OCI-LY3 (cell line): Measurements from ENCODE around the gene ICAM3.

Experiments used
- H2AFZ ChIP-seq: fragments of 200-600, 300-600 bp; shearing (Covaris generic); 2 replicates; pipeline ENCODE4 v1.6.0; 2014; ENCODE audit warnings: antibody characterized with exemption, low read depth, low read length
- H3K27ac ChIP-seq: fragments of 200-600, 300-600 bp; sonication (generic); 2 replicates; pipeline ENCODE4 v1.5.1; 2014; ENCODE audit warnings: mild to moderate bottlenecking, low read length, moderate library complexity, mixed read lengths
- H3K27me3 ChIP-seq: fragments of 200-600, 300-600 bp; sonication (generic); 2 replicates; pipeline ENCODE4 v1.6.1; 2014; ENCODE audit warnings: low read depth, low read length, mixed read lengths
- H3K36me3 ChIP-seq: fragments of 200-600, 300-600 bp; sonication (generic); replicated peaks from 2 replicates; pipeline ENCODE3; 2014; ENCODE audit warnings: low read depth, low read length, mixed read lengths
- H3K4me1 ChIP-seq: fragments of 300-600, 200-600 bp; sonication (generic); 2 replicates; pipeline ENCODE4 v1.6.1; 2014; ENCODE audit warnings: low read length, mixed read lengths
- H3K4me2 ChIP-seq: fragments of 200-600, 300-600 bp; sonication (generic); 2 replicates; pipeline ENCODE4 v1.6.1; 2014; ENCODE audit warnings: low read length, mixed read lengths
- H3K4me3 ChIP-seq: fragments of 300-600, 200-600 bp; sonication (generic); 2 replicates; pipeline ENCODE4 v1.5.1; 2014; ENCODE audit warnings: antibody characterized with exemption, mild to moderate bottlenecking, low read length, moderate library complexity
- H3K79me2 ChIP-seq: fragments of 300-600, 200-600 bp; shearing (Covaris generic); 2 replicates; pipeline ENCODE4 v1.6.1; 2014; ENCODE audit warnings: mild to moderate bottlenecking, low read length, mixed read lengths
- H3K9ac ChIP-seq: fragments of 300-600, 200-600 bp; shearing (Covaris generic); 2 replicates; pipeline ENCODE4 v1.6.0; 2014; ENCODE audit warnings: mild to moderate bottlenecking, low read length, moderate library complexity
- H3K9me3 ChIP-seq: fragments of 200-600, 300-600 bp; shearing (Covaris generic); 2 replicates; pipeline ENCODE4 v1.6.1; 2014; ENCODE audit warnings: low read length, mixed read lengths; ENCODE audit not compliant: insufficient read depth
- H4K20me1 ChIP-seq: fragments of 200-600, 300-600 bp; sonication (generic); 2 replicates; pipeline ENCODE4 v1.6.1; 2016; ENCODE audit warnings: low read length, mixed read lengths; ENCODE audit not compliant: insufficient read depth
- EZH2phosphoT487 ChIP-seq: fragments of 200-600 bp; shearing (Covaris generic); IDR thresholded peaks from 2 replicates; pipeline ENCODE4 v1.6.1; 2018; ENCODE audit warnings: antibody characterized with exemption, mixed run types, low read depth
- TF ChIP-seq, protein P1 (sequence below): fragments of 200-600, 300-600 bp; sonication (generic); IDR thresholded peaks from 2 replicates; pipeline ENCODE4 v1.5.1; 2014; ENCODE audit warnings: antibody characterized with exemption, low read length, low read depth

Gene ICAM3

DNA sequence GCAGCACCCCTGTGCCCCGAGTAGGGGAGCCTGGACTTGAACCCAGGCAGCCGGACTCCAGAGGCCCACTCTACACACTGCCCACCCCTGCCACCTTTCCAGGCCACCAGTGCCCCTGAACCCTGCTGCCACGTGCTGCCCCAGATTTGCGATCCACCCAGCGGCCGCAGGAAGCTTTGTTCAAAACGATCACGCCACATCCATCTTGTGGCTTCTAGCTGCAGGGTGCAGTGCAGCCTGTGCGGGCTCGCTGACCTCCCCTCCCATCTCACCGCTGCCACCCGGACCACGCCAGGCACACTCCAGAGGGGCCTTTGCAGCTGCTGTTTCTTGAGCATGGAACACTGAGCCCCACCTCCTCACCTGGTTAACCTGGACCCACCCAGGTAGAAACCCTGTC lies 9.9 kb downstream of the ICAM3 start:
- TF ChIP-seq, protein P1, sequence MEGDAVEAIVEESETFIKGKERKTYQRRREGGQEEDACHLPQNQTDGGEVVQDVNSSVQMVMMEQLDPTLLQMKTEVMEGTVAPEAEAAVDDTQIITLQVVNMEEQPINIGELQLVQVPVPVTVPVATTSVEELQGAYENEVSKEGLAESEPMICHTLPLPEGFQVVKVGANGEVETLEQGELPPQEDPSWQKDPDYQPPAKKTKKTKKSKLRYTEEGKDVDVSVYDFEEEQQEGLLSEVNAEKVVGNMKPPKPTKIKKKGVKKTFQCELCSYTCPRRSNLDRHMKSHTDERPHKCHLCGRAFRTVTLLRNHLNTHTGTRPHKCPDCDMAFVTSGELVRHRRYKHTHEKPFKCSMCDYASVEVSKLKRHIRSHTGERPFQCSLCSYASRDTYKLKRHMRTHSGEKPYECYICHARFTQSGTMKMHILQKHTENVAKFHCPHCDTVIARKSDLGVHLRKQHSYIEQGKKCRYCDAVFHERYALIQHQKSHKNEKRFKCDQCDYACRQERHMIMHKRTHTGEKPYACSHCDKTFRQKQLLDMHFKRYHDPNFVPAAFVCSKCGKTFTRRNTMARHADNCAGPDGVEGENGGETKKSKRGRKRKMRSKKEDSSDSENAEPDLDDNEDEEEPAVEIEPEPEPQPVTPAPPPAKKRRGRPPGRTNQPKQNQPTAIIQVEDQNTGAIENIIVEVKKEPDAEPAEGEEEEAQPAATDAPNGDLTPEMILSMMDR = no peak
- no peak for TF ChIP-seq EZH2phosphoT487
- peaks cover 19% of the 10 kb centered on the region for H4K20me1 ChIP-seq
- no peak overlapping the region for H3K9ac ChIP-seq
- H2AFZ ChIP-seq = no peak overlapping the region
- no peak overlapping the region for H3K27ac ChIP-seq
- no peaks in the 10 kb centered on the region for H3K27me3 ChIP-seq
- H3K4me1 ChIP-seq = peaks cover 15% of the 10 kb centered on the region
- peaks cover 55% of the 10 kb centered on the region for H3K36me3 ChIP-seq
- H3K4me3 ChIP-seq = no peak overlapping the region
- H3K4me2 ChIP-seq = no peak overlapping the region
- H3K9me3 ChIP-seq = no peaks in the 10 kb centered on the region
- peaks cover 69% of the 10 kb centered on the region for H3K79me2 ChIP-seq

GRCh38 chr19:10328558-10329429 lies 10.6 kb downstream of the ICAM3 start:
- H3K9me3 ChIP-seq = no peaks in the 10 kb centered on the region
- no peak for TF ChIP-seq EZH2phosphoT487
- peaks cover 63% of the 10 kb centered on the region for H3K79me2 ChIP-seq
- H3K4me3 ChIP-seq = no peak overlapping the region
- H3K27me3 ChIP-seq = no peaks in the 10 kb centered on the region
- H2AFZ ChIP-seq = no peak overlapping the region
- H3K4me2 ChIP-seq = no peak overlapping the region
- peaks cover 54% of the 10 kb centered on the region for H3K36me3 ChIP-seq
- no peak overlapping the region for H3K9ac ChIP-seq
- no peak overlapping the region for H3K27ac ChIP-seq
- H4K20me1 ChIP-seq = peaks cover 19% of the 10 kb centered on the region
- H3K4me1 ChIP-seq = peaks cover 8% of the 10 kb centered on the region

DNA sequence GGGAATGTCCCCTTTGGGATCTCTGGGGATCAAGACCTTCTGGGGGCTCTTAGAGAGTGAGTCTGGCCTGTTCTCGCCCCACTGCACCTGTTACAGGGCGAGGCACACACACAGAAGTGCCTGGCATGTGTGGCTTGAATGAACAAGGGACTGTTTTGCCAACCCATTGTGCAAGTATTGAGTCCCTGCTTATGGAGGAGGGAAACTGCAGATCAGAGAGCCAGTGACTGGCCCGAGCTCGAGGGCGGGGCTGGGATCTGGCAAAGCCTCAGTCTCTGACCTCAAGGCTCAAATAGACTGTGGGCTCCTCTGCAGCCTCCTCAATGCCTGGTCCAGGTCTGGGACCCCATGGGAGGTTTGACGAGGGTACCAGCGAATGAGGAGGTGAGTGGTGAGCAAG lies 11.6 kb downstream of the ICAM3 start:
- no peak overlapping the region for H3K27ac ChIP-seq
- peaks cover 18% of the 10 kb centered on the region for H4K20me1 ChIP-seq
- H3K4me1 ChIP-seq = peaks cover 8% of the 10 kb centered on the region
- H3K36me3 ChIP-seq = peaks cover 60% of the 10 kb centered on the region
- TF ChIP-seq, protein P1 = no peak
- no peak for TF ChIP-seq EZH2phosphoT487
- no peaks in the 10 kb centered on the region for H3K9me3 ChIP-seq
- no peak overlapping the region for H3K9ac ChIP-seq
- no peak overlapping the region for H2AFZ ChIP-seq
- H3K27me3 ChIP-seq = no peaks in the 10 kb centered on the region
- H3K4me3 ChIP-seq = no peak overlapping the region
- H3K79me2 ChIP-seq = peaks cover 58% of the 10 kb centered on the region
- H3K4me2 ChIP-seq = no peak overlapping the region

DNA sequence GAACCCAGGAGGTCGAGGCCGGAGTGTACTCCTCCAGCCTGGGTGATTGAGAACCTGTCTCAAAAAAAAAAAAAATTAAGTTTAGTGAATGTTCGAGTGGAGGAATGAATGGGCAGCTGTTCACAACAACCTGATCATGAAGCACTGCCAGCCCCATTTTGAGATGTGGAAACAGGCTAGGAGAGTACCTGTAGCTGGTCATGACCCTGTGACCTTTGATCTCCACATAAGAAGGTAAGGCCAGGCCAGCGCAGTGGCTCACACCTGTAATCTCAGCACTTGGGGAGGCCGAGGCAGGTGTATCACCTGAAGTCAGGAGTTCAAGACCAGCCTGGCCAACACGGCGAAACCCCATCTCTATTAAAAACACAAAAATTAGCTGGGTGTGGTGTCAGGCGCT lies 13.7 kb downstream of the ICAM3 start:
- H3K9me3 ChIP-seq = no peaks in the 10 kb centered on the region
- H3K4me3 ChIP-seq = no peak overlapping the region
- peaks cover 39% of the 10 kb centered on the region for H3K79me2 ChIP-seq
- no peak overlapping the region for H3K4me2 ChIP-seq
- TF ChIP-seq EZH2phosphoT487 = no peak
- TF ChIP-seq, protein P1 = no peak
- H3K27me3 ChIP-seq = no peaks in the 10 kb centered on the region
- peaks cover 72% of the 10 kb centered on the region for H3K36me3 ChIP-seq
- no peak overlapping the region for H3K9ac ChIP-seq
- no peak overlapping the region for H3K27ac ChIP-seq
- peaks cover 7% of the 10 kb centered on the region; the same call in 1 of the 2 replicates for H4K20me1 ChIP-seq
- no peaks in the 10 kb centered on the region for H3K4me1 ChIP-seq
- no peak overlapping the region for H2AFZ ChIP-seq
